B cell (primary cell): Measurements from ENCODE around the gene RFX3.

Source experiments
- EZH2 ChIP-seq: IDR thresholded peaks from 2 replicates; pipeline ENCODE4 v1.6.1; 2012; ENCODE audit warnings: borderline replicate concordance, low read depth, mild to moderate bottlenecking, moderate library complexity, low read length; ENCODE audit not compliant: insufficient read depth, poor library complexity, severe bottlenecking
- TF ChIP-seq, protein P1 (sequence below): fragments of 200-600 bp; IDR thresholded peaks from one replicate; pipeline ENCODE4 v1.8.0; 2022; ENCODE audit warnings: antibody characterized with exemption, mild to moderate bottlenecking

DNA sequence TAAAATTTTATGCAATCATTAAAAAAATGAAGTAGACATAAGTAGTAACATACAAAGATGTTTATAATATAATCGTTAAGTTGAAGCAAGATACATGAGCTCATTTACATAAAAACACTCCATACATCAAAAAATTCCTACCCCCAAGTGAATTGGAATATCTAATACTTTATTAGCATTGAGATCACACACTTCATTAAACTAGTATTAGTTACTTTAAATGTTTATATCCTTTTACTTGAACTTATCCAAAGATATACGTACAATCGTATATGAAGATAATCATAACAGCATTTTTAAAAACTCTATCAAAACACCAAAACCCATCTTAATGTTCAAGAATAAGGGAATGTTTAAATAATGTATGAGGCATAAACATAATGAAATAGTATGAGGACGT, 275.1 kb downstream of the RFX3 start:
- TF ChIP-seq, protein P1, sequence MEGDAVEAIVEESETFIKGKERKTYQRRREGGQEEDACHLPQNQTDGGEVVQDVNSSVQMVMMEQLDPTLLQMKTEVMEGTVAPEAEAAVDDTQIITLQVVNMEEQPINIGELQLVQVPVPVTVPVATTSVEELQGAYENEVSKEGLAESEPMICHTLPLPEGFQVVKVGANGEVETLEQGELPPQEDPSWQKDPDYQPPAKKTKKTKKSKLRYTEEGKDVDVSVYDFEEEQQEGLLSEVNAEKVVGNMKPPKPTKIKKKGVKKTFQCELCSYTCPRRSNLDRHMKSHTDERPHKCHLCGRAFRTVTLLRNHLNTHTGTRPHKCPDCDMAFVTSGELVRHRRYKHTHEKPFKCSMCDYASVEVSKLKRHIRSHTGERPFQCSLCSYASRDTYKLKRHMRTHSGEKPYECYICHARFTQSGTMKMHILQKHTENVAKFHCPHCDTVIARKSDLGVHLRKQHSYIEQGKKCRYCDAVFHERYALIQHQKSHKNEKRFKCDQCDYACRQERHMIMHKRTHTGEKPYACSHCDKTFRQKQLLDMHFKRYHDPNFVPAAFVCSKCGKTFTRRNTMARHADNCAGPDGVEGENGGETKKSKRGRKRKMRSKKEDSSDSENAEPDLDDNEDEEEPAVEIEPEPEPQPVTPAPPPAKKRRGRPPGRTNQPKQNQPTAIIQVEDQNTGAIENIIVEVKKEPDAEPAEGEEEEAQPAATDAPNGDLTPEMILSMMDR = no peak
- no peak for TF ChIP-seq EZH2
